HepG2 (cell line): Measurements from ENCODE around the gene SLC6A9. TPM values are rescaled to one million over a fixed set of nuclear protein-coding genes. Genes with fewer than 3 reads are reported as not detected.

ENCODE experiments used
- CC2D1A ChIP-seq: sonication (generic); formaldehyde crosslinking; IDR thresholded peaks from 2 replicates; pipeline ENCODE4 v1.8.1; 2023; ENCODE audit warnings: mild to moderate bottlenecking, missing genetic modification reagents
- ELF3 ChIP-seq: IDR thresholded peaks from 2 replicates; pipeline ENCODE4 v1.6.1; 2016; ENCODE audit warnings: missing genetic modification reagents, missing compliant biosample characterization
- FOXA1 ChIP-seq, 2 experiments: fragments of 450-650 bp in 1 of 2; sonication (generic) in 1 of 2; formaldehyde crosslinking in 1 of 2; IDR thresholded peaks; 2 replicates each; pipeline versions ENCODE4 v1.4.0 to v1.6.1; 2016 to 2020; ENCODE audit warnings: missing genetic modification reagents in 1 of 2
- GATAD1 ChIP-seq: IDR thresholded peaks from 2 replicates; pipeline ENCODE4 v1.6.1; 2016; ENCODE audit warnings: missing genetic modification reagents, missing compliant biosample characterization
- HIC2 ChIP-seq: sonication (generic); formaldehyde crosslinking; IDR thresholded peaks from 2 replicates; pipeline ENCODE4 v1.9.0; 2022; ENCODE audit warnings: low read depth, missing genetic modification reagents
- HMGA1 ChIP-seq: sonication (generic); formaldehyde crosslinking; conservative IDR thresholded peaks from 2 replicates; pipeline ENCODE4 v1.4.0; 2020; ENCODE audit warnings: missing genetic modification reagents
- KLF16 ChIP-seq, 2 experiments: sonication (generic) in 1 of 2; formaldehyde crosslinking in 1 of 2; IDR thresholded peaks; 2 replicates each; pipeline versions ENCODE4 v1.6.1 to v1.8.0; 2016 to 2023; ENCODE audit warnings: missing genetic modification reagents in 2 of 2, missing compliant biosample characterization in 1 of 2
- NFIB ChIP-seq: sonication (generic); formaldehyde crosslinking; IDR thresholded peaks from 2 replicates; pipeline ENCODE4 v1.9.0; 2021; ENCODE audit warnings: missing genetic modification reagents, mild to moderate bottlenecking, borderline replicate concordance
- NRL ChIP-seq: sonication (generic); formaldehyde crosslinking; IDR thresholded peaks from 2 replicates; pipeline ENCODE4 v1.5.0; 2020; ENCODE audit warnings: missing genetic modification reagents, mild to moderate bottlenecking, moderate library complexity, borderline replicate concordance
- PCBP1 ChIP-seq: fragments of 200-400 bp; formaldehyde crosslinking; IDR thresholded peaks from 2 replicates; pipeline ENCODE4 v1.6.1; 2017; ENCODE audit warnings: mild to moderate bottlenecking, low read depth, low read length, borderline replicate concordance
- REL ChIP-seq: sonication (generic); formaldehyde crosslinking; conservative IDR thresholded peaks from 2 replicates; pipeline ENCODE4 v1.8.0; 2022; ENCODE audit warnings: mild to moderate bottlenecking, missing genetic modification reagents, moderate library complexity
- REXO4 ChIP-seq: sonication (generic); formaldehyde crosslinking; IDR thresholded peaks from 2 replicates; pipeline ENCODE4 v1.8.0; 2022; ENCODE audit warnings: missing genetic modification reagents, mild to moderate bottlenecking, borderline replicate concordance
- RFX3 ChIP-seq: IDR thresholded peaks from 2 replicates; pipeline ENCODE4 v1.6.1; 2016; ENCODE audit warnings: missing biosample characterization, missing genetic modification reagents
- ZBTB33 ChIP-seq: sonication (generic); formaldehyde crosslinking; IDR thresholded peaks from 2 replicates; pipeline ENCODE4 v1.4.0; 2020; ENCODE audit warnings: missing genetic modification reagents
- ZMYM2 ChIP-seq: sonication (generic); formaldehyde crosslinking; IDR thresholded peaks from 2 replicates; pipeline ENCODE4 v1.8.0; 2022; ENCODE audit warnings: mild to moderate bottlenecking, missing genetic modification reagents
- ZNF773 ChIP-seq: sonication (generic); formaldehyde crosslinking; IDR thresholded peaks from 2 replicates; pipeline ENCODE4 v1.4.0; 2020; ENCODE audit warnings: missing genetic modification reagents, borderline replicate concordance
- ZNF782 ChIP-seq: sonication (generic); formaldehyde crosslinking; IDR thresholded peaks from 2 replicates; pipeline ENCODE4 v1.4.0; 2020; ENCODE audit warnings: missing genetic modification reagents, mild to moderate bottlenecking, borderline replicate concordance
- polyA plus RNA-seq, 8 experiments: library from polyadenylated mRNA; depleted of rRNA in 3 of 8; stranded (reverse) in 7 of 8; unstranded in 1 of 8; fragments of >200 nt; fragmentation: Illumina TruSeq in 4 of 8; extraction: Trizol in 4 of 8; gene quantifications; 2 replicates each; pipeline versions ENCODE4 v1.2.1 to v1.2.3, GENCODE V29; 2011 to 2016; ENCODE audit warnings: low read depth in 4 of 8, missing spikeins in 1 of 8, mixed read lengths in 1 of 8; ENCODE audit not compliant: insufficient read depth in 1 of 8
- total RNA-seq, 5 experiments: library from RNA; depleted of rRNA; stranded (reverse); fragments of >200 nt; fragmentation: Illumina TruSeq; extraction: Trizol; gene quantifications; 2 replicates each; pipeline ENCODE4 v1.2.3, GENCODE V29; 2016; ENCODE audit warnings: low read depth in 1 of 5
- TF ChIP-seq, protein P1 (sequence below): sonication (generic); formaldehyde crosslinking; conservative IDR thresholded peaks from 2 replicates; pipeline ENCODE4 v1.8.0; 2022; ENCODE audit warnings: mild to moderate bottlenecking, moderate library complexity, missing genetic modification reagents
- TF ChIP-seq, protein P2 (sequence below): sonication (generic); formaldehyde crosslinking; IDR thresholded peaks from 2 replicates; pipeline ENCODE4 v1.8.0; 2022; ENCODE audit warnings: missing genetic modification reagents, mild to moderate bottlenecking, borderline replicate concordance

SLC6A9 gene
- total and polyA plus RNA-seq, 2 of the 13 experiments (the other 11 are each of a cell fraction or from before 2014, with no cell fraction given), result 8.5 to 9.9 TPM

DNA sequence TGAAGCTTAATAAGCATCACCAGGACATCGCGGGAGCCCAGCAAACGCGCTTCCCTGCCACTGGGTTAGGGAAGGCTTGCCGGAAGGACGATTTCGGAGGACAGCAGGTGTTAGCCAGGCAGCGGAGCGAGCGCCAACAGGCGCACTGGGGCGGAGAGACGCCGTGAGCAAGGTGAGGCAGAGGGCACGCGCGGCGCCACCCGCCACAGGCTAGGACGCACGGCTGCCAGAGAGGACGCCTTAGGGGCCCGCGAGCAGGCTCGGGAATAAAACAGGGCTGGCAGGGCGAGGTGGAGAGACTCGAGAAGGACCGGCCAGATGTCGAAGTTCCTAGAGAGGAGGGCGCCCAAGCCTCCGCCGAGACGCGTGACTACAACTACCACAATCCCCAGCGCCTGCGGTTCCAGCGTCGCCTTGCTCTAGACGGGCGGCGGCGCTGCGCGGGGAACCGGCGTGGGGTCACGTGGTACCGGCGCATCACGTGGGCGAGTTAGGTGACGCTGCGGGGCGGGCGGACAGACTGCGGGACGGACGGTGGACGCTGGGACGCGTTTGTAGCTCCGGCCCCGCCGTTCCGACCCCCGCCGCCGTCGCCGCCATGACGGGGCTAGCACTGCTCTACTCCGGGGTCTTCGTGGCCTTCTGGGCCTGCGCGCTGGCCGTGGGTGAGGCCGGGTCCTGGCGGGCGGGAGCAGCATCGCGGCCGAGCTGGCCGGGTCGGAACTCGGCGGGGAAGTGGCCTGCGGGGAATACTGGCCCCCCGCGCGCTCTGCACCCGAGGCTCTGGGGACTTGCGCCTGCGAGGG lies 56.6 kb downstream of the SLC6A9 start, which contains the start of gene ATP6V0B (continued):
- TF ChIP-seq ZNF773 (no peak), ZBTB33 (CRISPR knock-in tag) (no peak), HIC2 (peak; percentile 48; the same call in 1 of the 2 replicates), CC2D1A (CRISPR knock-in tag) (no peak), RFX3 (CRISPR knock-in tag) (no peak), NRL (CRISPR knock-in tag) (peak; percentile 85), NFIB (CRISPR knock-in tag) (no peak), ELF3 (CRISPR knock-in tag) (peak; percentile 39; the same call in 1 of the 2 replicates), REL (CRISPR knock-in tag) (peak; percentile 67; the same call in 1 of the 2 replicates), HMGA1 (CRISPR knock-in tag) (no peak), GATAD1 (CRISPR knock-in tag) (peak; percentile 94), KLF16 (CRISPR knock-in tag; IDR thresholded peaks at IDR 0.05) (peak; percentile 74 to 77; a peak in 2 of 4 replicates), ZMYM2 (CRISPR knock-in tag) (no peak), FOXA1 (IDR thresholded peaks at IDR 0.05) (no peak), FOXA1 (CRISPR knock-in tag; IDR thresholded peaks at IDR 0.05) (0 out of 2 replicates have a peak, but pooled peaks have one; percentile 8), PCBP1 (no peak), REXO4 (CRISPR knock-in tag) (no peak), ZNF782 (peak; percentile 59; the same call in 1 of the 2 replicates)
- TF ChIP-seq, protein P1, sequence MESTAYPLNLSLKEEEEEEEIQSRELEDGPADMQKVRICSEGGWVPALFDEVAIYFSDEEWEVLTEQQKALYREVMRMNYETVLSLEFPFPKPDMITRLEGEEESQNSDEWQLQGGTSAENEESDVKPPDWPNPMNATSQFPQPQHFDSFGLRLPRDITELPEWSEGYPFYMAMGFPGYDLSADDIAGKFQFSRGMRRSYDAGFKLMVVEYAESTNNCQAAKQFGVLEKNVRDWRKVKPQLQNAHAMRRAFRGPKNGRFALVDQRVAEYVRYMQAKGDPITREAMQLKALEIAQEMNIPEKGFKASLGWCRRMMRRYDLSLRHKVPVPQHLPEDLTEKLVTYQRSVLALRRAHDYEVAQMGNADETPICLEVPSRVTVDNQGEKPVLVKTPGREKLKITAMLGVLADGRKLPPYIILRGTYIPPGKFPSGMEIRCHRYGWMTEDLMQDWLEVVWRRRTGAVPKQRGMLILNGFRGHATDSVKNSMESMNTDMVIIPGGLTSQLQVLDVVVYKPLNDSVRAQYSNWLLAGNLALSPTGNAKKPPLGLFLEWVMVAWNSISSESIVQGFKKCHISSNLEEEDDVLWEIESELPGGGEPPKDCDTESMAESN (CRISPR knock-in tag), result peak; percentile 76
- TF ChIP-seq, protein P2, sequence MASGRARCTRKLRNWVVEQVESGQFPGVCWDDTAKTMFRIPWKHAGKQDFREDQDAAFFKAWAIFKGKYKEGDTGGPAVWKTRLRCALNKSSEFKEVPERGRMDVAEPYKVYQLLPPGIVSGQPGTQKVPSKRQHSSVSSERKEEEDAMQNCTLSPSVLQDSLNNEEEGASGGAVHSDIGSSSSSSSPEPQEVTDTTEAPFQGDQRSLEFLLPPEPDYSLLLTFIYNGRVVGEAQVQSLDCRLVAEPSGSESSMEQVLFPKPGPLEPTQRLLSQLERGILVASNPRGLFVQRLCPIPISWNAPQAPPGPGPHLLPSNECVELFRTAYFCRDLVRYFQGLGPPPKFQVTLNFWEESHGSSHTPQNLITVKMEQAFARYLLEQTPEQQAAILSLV (CRISPR knock-in tag), result peak; percentile 80; the same call in 1 of the 2 replicates
